ENCODE results near the gene ZBTB7C.
"Not testable (repeated sequence)": the region's sequence is repeated elsewhere in the genome, so short reads cannot be mapped to it uniquely, and the experiment has no call there.

Gene ZBTB7C

GRCh38 chr18:48303883-48304282 lies 105.3 kb downstream of the ZBTB7C start:
- no peak for DNase-seq (ENCODE audit: low read depth in 2 of 2, low spot score in 1 of 2)

GRCh38 chr18:48302736-48303135 lies 106.4 kb downstream of the ZBTB7C start:
- no peak for DNase-seq (ENCODE audit: low read depth in 2 of 2, low spot score in 1 of 2)

- no peak for DNase-seq (ENCODE audit: low read depth in 2 of 2, low spot score in 1 of 2)
Observed at GRCh38 chr18:48300463-48300961, 108.7 kb downstream of the ZBTB7C start.

GRCh38 chr18:48297139-48297538 lies 112.0 kb downstream of the ZBTB7C start:
- DNase-seq (ENCODE audit: low read depth in 2 of 2, low spot score in 1 of 2), result no peak

GRCh38 chr18:48296581-48296980 lies 112.6 kb downstream of the ZBTB7C start:
- DNase-seq (ENCODE audit: low read depth in 2 of 2, low spot score in 1 of 2), result no peak

- DNase-seq (ENCODE audit: low read depth in 2 of 2, low spot score in 1 of 2), result no peak
Observed at GRCh38 chr18:48295586-48296311, 113.4 kb downstream of the ZBTB7C start.

- DNase-seq (ENCODE audit: low read depth in 2 of 2, low spot score in 1 of 2), result no peak
Observed at GRCh38 chr18:48294899-48295585, 114.1 kb downstream of the ZBTB7C start.

GRCh38 chr18:48293954-48294898 lies 115.0 kb downstream of the ZBTB7C start:
- DNase-seq (ENCODE audit: low read depth in 2 of 2, low spot score in 1 of 2), result no peak

- no peak for DNase-seq (ENCODE audit: low read depth in 2 of 2, low spot score in 1 of 2)
Observed at GRCh38 chr18:48292782-48293424, 116.3 kb downstream of the ZBTB7C start.

GRCh38 chr18:48292229-48292628 lies 117.0 kb downstream of the ZBTB7C start:
- DNase-seq (ENCODE audit: low read depth in 2 of 2, low spot score in 1 of 2), result no peak

GRCh38 chr18:48290162-48290926 lies 118.8 kb downstream of the ZBTB7C start:
- DNase-seq (ENCODE audit: low read depth in 2 of 2, low spot score in 1 of 2), result no peak

- DNase-seq (ENCODE audit: low read depth in 2 of 2, low spot score in 1 of 2), result no peak
Observed at GRCh38 chr18:48284743-48285142, 124.4 kb downstream of the ZBTB7C start.

GRCh38 chr18:48284011-48284410 lies 125.2 kb downstream of the ZBTB7C start:
- DNase-seq (ENCODE audit: low read depth in 2 of 2, low spot score in 1 of 2), result not testable (repeated sequence)

- DNase-seq (ENCODE audit: low read depth in 2 of 2, low spot score in 1 of 2), result not testable (repeated sequence)
Observed at GRCh38 chr18:48281460-48281859, 127.7 kb downstream of the ZBTB7C start.

- no peak for DNase-seq (ENCODE audit: low read depth in 2 of 2, low spot score in 1 of 2)
Observed at GRCh38 chr18:48279312-48279711, 129.9 kb downstream of the ZBTB7C start.

- DNase-seq (ENCODE audit: low read depth in 2 of 2, low spot score in 1 of 2), result no peak
Observed at GRCh38 chr18:48278081-48278480, 131.1 kb downstream of the ZBTB7C start.

- DNase-seq (ENCODE audit: low read depth in 2 of 2, low spot score in 1 of 2), result no peak
Observed at GRCh38 chr18:48274301-48274700, 134.9 kb downstream of the ZBTB7C start.

GRCh38 chr18:48270929-48271328 lies 138.3 kb downstream of the ZBTB7C start:
- DNase-seq (ENCODE audit: low read depth in 2 of 2, low spot score in 1 of 2), result no peak

- no peak for DNase-seq (ENCODE audit: low read depth in 2 of 2, low spot score in 1 of 2)
Observed at GRCh38 chr18:48265328-48265727, 143.9 kb downstream of the ZBTB7C start.

All from stimulated activated CD8-positive, alpha-beta memory T cell treated with anti-CD3 and anti-CD28 coated beads, Interleukin-4, amount 100 ng/mL, for 4 hours (primary cell).